Activated CD4-positive, alpha-beta memory T cell treated with anti-CD3 and anti-CD28 coated beads for 36 hours (primary cell): ENCODE data around the gene PLPP3. TPM values are rescaled to one million over a fixed set of nuclear protein-coding genes. Genes with fewer than 3 reads are reported as not detected.

ENCODE experiments used
- CTCF ChIA-PET: fragments of 350-600 bp; sonication (Branson Sonifier 250); formaldehyde crosslinking; loops from one replicate; lab custom pipeline; 2021; ENCODE audit warnings: antibody characterized with exemption, inconsistent platforms; lab: Charles Lee
- POLR2A ChIA-PET: fragments of 350-600 bp; sonication (Branson Sonifier 250); formaldehyde crosslinking; loops from one replicate; lab custom pipeline; 2021; ENCODE audit warnings: antibody characterized with exemption; lab: Charles Lee
- DNase-seq: peaks from one replicate; pipeline ENCODE4 v3.0.0-alpha.2; 2020
- H3K27ac Mint-ChIP-seq: one replicate; pipeline ENCODE4 v1.8.0; 2021; ENCODE audit warnings: mixed read lengths
- H3K27me3 Mint-ChIP-seq: one replicate; pipeline ENCODE4 v1.8.0; 2021; ENCODE audit warnings: mixed read lengths
- H3K36me3 Mint-ChIP-seq: one replicate; pipeline ENCODE4 v1.8.0; 2021; ENCODE audit warnings: mixed read lengths
- H3K4me1 Mint-ChIP-seq: one replicate; pipeline ENCODE4 v1.8.0; 2021; ENCODE audit warnings: low read depth, mixed read lengths
- H3K4me3 Mint-ChIP-seq: one replicate; pipeline ENCODE4 v1.8.0; 2021; ENCODE audit warnings: mild to moderate bottlenecking, mixed read lengths
- H3K9me3 Mint-ChIP-seq: one replicate; pipeline ENCODE4 v1.8.0; 2021; ENCODE audit warnings: mixed read lengths
- intact Hi-C: fragments of 100-400 bp; cut with micrococcal nuclease; formaldehyde crosslinking; loops from one replicate; pipeline ENCODE4 v1.15.1; 2023
- total RNA-seq, 2 experiments: library from RNA; stranded (reverse); gene quantifications; one replicate each; pipeline ENCODE4 v1.2.3, GENCODE V29; 2021

The PLPP3 gene
- total RNA-seq, 2 experiments from 2014 or later = not detected

- ChIA-PET CTCF (no interaction called here), POLR2A (no interaction called here)
- no peak overlapping the region for H3K4me3 Mint-ChIP-seq
- DNase-seq = no peak
- no peaks in the 10 kb centered on the region for H3K36me3 Mint-ChIP-seq
- no peaks in the 10 kb centered on the region for H3K4me1 Mint-ChIP-seq
- no peaks in the 10 kb centered on the region for H3K9me3 Mint-ChIP-seq
- intact Hi-C loops = no loop called here
- H3K27ac Mint-ChIP-seq = no peak overlapping the region
- peaks cover 3% of the 10 kb centered on the region for H3K27me3 Mint-ChIP-seq
These were observed 52.7 kb downstream of the PLPP3 start for GRCh38 chr1:56526571-56527174.

GRCh38 chr1:56525489-56526041 is 53.8 kb downstream of the PLPP3 start:
- ChIA-PET CTCF (no interaction called here), POLR2A (no interaction called here)
- Mint-ChIP-seq H3K27ac (no peak overlapping the region), H3K36me3 (no peaks in the 10 kb centered on the region), H3K4me1 (no peaks in the 10 kb centered on the region), H3K4me3 (no peak overlapping the region), H3K27me3 (peaks cover 3% of the 10 kb centered on the region), H3K9me3 (no peaks in the 10 kb centered on the region)
- intact Hi-C loops = no loop called here
- peak; percentile 8 for DNase-seq

- no peak for DNase-seq
- Mint-ChIP-seq H3K9me3 (no peaks in the 10 kb centered on the region), H3K4me1 (no peaks in the 10 kb centered on the region), H3K27ac (no peak overlapping the region), H3K27me3 (peaks cover 3% of the 10 kb centered on the region), H3K36me3 (no peaks in the 10 kb centered on the region), H3K4me3 (no peak overlapping the region)
- ChIA-PET CTCF (no interaction called here), POLR2A (no interaction called here)
- intact Hi-C loops = no loop called here
These were observed 55.1 kb downstream of the PLPP3 start for GRCh38 chr1:56524263-56524662.

GRCh38 chr1:56522680-56523079 is 56.7 kb downstream of the PLPP3 start:
- no peaks in the 10 kb centered on the region for H3K9me3 Mint-ChIP-seq
- CTCF ChIA-PET = no interaction called here
- POLR2A ChIA-PET = no interaction called here

GRCh38 chr1:56520016-56520601 is 59.3 kb downstream of the PLPP3 start:
- Mint-ChIP-seq H3K9me3 (no peaks in the 10 kb centered on the region), H3K27ac (no peak overlapping the region), H3K36me3 (no peaks in the 10 kb centered on the region), H3K4me1 (no peaks in the 10 kb centered on the region), H3K27me3 (no peaks in the 10 kb centered on the region), H3K4me3 (no peak overlapping the region)
- DNase-seq = no peak
- ChIA-PET POLR2A (no interaction called here), CTCF (no interaction called here)
- intact Hi-C loops = no loop called here

More at GRCh38 chr1:56522680-56523079, 56.7 kb downstream of the PLPP3 start:
- Mint-ChIP-seq H3K4me1 (no peaks in the 10 kb centered on the region), H3K27me3 (peaks cover 3% of the 10 kb centered on the region), H3K4me3 (no peak overlapping the region), H3K36me3 (no peaks in the 10 kb centered on the region), H3K27ac (no peak overlapping the region)
- intact Hi-C loops = no loop called here
- DNase-seq = no peak

GRCh38 chr1:56517404-56518130 is 61.8 kb downstream of the PLPP3 start:
- no peak for DNase-seq
- no peaks in the 10 kb centered on the region for H3K36me3 Mint-ChIP-seq
- intact Hi-C loops = no loop called here
- H3K4me1 Mint-ChIP-seq = no peaks in the 10 kb centered on the region
- H3K9me3 Mint-ChIP-seq = no peaks in the 10 kb centered on the region
- H3K4me3 Mint-ChIP-seq = no peak overlapping the region
- H3K27me3 Mint-ChIP-seq = no peaks in the 10 kb centered on the region
- ChIA-PET POLR2A (no interaction called here), CTCF (no interaction called here)
- no peak overlapping the region for H3K27ac Mint-ChIP-seq

- intact Hi-C loops = no loop called here
- Mint-ChIP-seq H3K9me3 (no peaks in the 10 kb centered on the region), H3K4me1 (no peaks in the 10 kb centered on the region), H3K4me3 (no peak overlapping the region), H3K36me3 (no peaks in the 10 kb centered on the region), H3K27me3 (no peaks in the 10 kb centered on the region), H3K27ac (no peak overlapping the region)
- DNase-seq = no peak
- ChIA-PET POLR2A (no interaction called here), CTCF (no interaction called here)
These were observed 62.7 kb downstream of the PLPP3 start for GRCh38 chr1:56516539-56517252.

GRCh38 chr1:56515898-56516538 is 63.3 kb downstream of the PLPP3 start:
- no peaks in the 10 kb centered on the region for H3K36me3 Mint-ChIP-seq
- intact Hi-C loops = no loop called here
- no peaks in the 10 kb centered on the region for H3K27me3 Mint-ChIP-seq
- no peaks in the 10 kb centered on the region for H3K9me3 Mint-ChIP-seq
- H3K4me3 Mint-ChIP-seq = no peak overlapping the region
- no peaks in the 10 kb centered on the region for H3K4me1 Mint-ChIP-seq
- H3K27ac Mint-ChIP-seq = no peak overlapping the region
- POLR2A ChIA-PET = no interaction called here
- no peak for DNase-seq
- CTCF ChIA-PET = no interaction called here

- Mint-ChIP-seq H3K27me3 (no peaks in the 10 kb centered on the region), H3K9me3 (no peaks in the 10 kb centered on the region), H3K27ac (no peak overlapping the region), H3K4me3 (no peak overlapping the region), H3K36me3 (no peaks in the 10 kb centered on the region), H3K4me1 (no peaks in the 10 kb centered on the region)
- ChIA-PET POLR2A (no interaction called here), CTCF (no interaction called here)
- intact Hi-C loops = no loop called here
- no peak for DNase-seq
These were observed 66.5 kb downstream of the PLPP3 start for GRCh38 chr1:56512724-56513494.

- Mint-ChIP-seq H3K27ac (no peak overlapping the region), H3K4me1 (no peaks in the 10 kb centered on the region), H3K36me3 (no peaks in the 10 kb centered on the region), H3K27me3 (no peaks in the 10 kb centered on the region), H3K9me3 (no peaks in the 10 kb centered on the region), H3K4me3 (no peak overlapping the region)
- POLR2A ChIA-PET = no interaction called here
- CTCF ChIA-PET = no interaction called here
- intact Hi-C loops = no loop called here
- no peak for DNase-seq
These were observed 67.6 kb downstream of the PLPP3 start for GRCh38 chr1:56511766-56512165.

GRCh38 chr1:56511364-56511763 is 68.0 kb downstream of the PLPP3 start:
- no peaks in the 10 kb centered on the region for H3K27me3 Mint-ChIP-seq

More at GRCh38 chr1:56511364-56511763, 68.0 kb downstream of the PLPP3 start:
- no peak for DNase-seq
- no peak overlapping the region for H3K27ac Mint-ChIP-seq
- intact Hi-C loops = no loop called here
- ChIA-PET POLR2A (no interaction called here), CTCF (no interaction called here)
- H3K36me3 Mint-ChIP-seq = no peaks in the 10 kb centered on the region
- H3K4me3 Mint-ChIP-seq = no peak overlapping the region
- H3K4me1 Mint-ChIP-seq = no peaks in the 10 kb centered on the region
- no peaks in the 10 kb centered on the region for H3K9me3 Mint-ChIP-seq
